ENCODE data around the gene KCNA1.

KCNA1 gene

GRCh38 chr12:4911316-4911994 is 1.8 kb downstream of the KCNA1 start:
- DNase-seq (ENCODE audit: low read depth), result no peak

DNA sequence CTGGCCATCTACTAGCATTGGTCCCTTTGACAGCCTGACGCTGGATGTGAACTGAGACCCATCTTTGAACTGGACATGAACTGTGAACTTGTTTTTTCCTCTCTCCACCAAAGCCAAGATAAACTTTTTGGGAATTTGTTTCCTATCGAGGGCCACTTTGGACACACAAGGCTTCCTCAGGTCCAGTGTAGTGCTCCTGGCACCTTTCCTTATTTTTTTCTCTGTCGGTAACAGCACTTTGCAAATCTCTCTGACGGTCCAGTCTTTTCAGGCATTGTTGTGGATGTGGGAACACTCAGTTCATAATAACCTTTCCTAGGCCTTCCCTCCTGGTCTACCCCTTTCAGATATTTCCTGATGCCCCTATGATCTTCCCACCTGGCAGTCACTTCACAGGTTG is 5.0 kb downstream of the KCNA1 start:
- no peak for DNase-seq (ENCODE audit: low read depth)

GRCh38 chr12:4915752-4916151 is 6.0 kb downstream of the KCNA1 start:
- DNase-seq (ENCODE audit: low read depth), result no peak

- DNase-seq (ENCODE audit: low read depth), result no peak
These were observed 9.4 kb downstream of the KCNA1 start for GRCh38 chr12:4918950-4919660.

GRCh38 chr12:4932576-4932975 is 22.9 kb downstream of the KCNA1 start:
- no peak for DNase-seq (ENCODE audit: low read depth)

- no peak for DNase-seq (ENCODE audit: low read depth)
These were observed 23.7 kb downstream of the KCNA1 start for GRCh38 chr12:4933411-4933810.

DNA sequence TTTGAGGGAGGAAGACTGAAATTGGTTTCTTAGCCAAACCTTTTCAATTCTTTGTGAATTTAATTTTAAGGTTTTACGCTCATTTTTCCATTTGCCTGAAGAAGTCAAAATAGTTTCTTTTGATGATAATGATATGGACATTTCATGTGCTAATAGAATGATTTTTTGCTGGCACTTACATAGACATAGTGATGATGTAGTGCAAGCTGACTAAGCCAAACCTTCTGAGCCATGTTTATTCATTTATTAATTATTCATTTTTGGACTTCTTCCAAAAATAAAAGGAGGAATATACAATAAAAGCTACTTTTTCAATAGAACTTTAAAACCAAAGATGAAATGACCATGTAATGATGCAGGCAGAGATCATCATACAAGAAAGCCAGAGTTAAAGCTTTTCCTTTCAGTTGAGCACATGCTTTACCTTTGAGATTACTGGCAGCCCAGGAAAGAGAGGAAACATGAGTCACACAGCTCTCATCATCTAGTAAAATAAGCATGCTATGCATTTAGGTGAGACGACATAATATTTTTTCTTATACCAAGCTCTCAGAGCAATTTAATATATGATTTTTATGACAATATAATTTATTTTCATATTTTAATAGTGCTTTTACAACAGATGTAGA is 24.8 kb downstream of the KCNA1 start:
- no peak for DNase-seq (ENCODE audit: low read depth)

GRCh38 chr12:4938900-4939299 is 29.2 kb downstream of the KCNA1 start:
- DNase-seq (ENCODE audit: low read depth), result no peak

DNA sequence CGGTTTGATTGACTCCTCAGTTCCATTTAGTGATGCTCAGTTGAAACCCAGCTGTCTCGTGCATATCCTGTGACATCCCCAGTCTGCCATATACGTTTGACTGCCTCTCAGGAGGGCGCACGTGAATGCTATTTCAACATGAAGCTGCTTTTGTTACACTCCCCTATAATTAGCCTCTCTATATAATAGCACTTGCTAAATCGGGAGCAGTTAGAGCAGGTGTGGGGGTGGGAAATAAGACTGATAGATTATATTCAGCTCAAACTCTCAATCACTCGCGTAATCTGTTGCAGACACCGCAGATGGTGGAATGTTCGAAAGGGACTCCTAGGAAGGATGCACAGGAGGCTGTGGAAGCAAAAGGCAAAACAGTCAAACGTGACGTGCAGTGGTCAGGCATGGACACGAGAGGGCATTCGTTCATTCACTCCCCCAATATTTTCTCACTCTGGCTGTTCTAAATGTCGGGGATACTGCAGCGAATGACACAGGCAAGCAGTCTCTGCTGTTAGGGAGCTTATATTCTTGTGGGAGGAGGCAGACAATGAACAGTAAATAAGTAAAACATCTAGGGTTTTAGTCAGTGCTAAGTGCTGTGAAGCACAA is 29.8 kb downstream of the KCNA1 start:
- no peak for DNase-seq (ENCODE audit: low read depth)

DNA sequence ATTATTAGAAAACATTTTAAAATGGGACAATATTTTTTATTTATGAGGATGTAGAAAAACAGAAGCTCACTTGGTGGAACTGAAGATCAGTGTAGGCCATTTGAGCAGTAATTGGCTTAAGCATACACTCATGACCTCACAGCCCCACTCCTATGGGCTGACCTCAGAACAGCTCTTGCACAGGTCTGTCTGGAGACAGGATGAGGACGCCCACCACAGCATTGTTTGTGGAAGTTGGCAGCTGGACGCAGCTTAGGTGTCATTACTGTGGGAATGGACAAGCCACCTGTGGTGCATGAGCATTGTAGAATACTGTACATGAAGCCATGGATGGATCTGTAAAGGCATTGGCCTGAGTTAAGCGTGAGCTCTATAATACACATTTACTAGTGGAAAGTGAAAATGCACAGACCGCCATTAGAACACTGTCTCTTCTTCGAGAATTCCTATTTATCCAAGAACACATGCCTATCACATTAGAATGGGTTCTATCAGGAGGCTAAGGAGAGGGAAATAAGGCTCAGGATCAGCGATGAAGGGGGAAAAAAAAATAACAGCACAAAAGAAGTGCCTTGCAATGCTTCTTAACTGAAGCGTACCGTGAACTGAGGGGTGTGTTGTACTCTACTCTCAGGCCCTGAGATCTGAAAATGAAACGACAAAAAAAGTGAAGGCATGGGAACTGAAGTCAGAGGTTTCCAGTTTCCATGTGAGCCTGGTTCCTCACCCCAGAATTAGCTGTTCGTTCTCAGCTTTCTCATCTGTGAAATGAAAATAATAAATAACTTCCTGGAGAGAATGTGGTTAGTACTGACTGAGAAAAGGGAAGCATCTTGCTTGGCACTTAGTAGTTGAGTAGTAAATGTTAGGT is 33.6 kb downstream of the KCNA1 start:
- no peak for DNase-seq (ENCODE audit: low read depth)

- no peak for DNase-seq (ENCODE audit: low read depth)
These were observed 34.2 kb downstream of the KCNA1 start for GRCh38 chr12:4943938-4944284.

DNA sequence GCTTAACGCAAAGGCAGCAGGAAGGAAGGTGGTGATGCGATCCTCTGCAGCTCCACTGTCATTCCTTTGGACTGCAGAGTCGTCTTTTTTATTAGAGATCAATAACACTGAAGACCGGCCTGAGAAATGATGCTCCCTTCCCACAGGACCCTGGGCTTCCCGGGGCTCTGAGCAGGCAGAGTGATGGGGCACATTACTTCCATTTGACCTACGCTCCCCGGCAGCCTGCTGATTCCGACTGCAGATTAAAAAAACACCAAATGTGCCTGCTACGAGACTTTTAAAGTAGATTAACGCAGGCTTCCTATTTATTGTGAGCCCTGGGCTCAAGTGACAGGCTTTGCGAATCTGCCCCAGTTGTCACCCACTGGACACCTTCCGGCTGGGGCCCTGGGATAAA is 37.5 kb downstream of the KCNA1 start:
- DNase-seq (ENCODE audit: low read depth), result no peak

- DNase-seq (ENCODE audit: low read depth), result no peak
These were observed 41.4 kb downstream of the KCNA1 start for GRCh38 chr12:4951083-4951482.

DNA sequence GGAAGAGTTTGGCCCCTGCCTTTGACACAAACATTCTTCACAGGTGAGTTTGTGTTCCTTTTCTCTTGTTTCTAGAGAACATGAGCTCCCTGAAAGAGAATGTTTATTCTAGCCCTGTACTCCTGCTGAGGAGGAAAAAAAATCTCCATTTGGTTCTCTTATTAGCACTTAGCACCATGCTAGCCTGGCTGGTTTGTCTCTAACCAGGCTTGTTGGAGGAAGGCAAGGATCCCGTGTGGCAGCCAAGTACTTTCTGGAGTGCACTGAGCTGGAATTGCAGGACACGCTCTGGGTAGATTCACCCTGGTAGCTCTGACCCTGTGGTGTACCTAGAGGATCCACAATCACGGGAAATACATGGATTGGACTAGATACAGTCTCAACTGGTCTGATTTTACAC is 41.9 kb downstream of the KCNA1 start:
- no peak for DNase-seq (ENCODE audit: low read depth)

DNA sequence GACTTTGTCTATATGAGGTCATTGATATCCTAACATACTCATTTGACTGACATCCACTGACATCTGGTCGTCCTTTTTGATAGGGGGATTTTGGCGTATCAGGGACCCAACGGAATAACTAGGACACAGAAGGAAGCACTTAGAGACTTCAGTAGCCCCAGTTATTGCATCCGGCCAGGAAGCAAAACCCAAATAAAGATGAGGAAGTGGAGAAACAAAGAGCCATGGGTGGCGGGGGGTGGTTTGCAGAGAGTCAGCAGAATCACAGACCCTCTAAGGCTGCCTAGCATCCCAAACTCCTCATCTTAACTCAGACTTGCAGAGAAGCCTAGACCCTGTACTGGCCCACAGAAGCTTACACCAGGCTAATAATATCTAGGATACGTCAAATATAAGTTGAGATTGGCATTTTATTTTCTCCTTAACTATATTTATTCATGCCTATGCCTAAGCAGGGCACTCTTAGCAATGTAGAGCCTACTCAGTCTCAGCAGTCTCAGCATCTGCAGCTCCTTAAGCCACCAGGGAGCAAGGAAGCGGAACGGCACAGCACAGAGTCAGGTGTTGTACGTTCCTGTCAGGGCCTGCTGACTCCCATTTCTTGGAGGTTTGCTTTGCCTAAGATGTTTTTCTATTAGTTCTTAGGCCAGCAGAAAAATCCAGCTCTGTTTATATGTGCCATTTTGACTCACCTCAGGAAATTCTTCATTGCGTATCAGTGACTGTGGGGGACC is 45.1 kb downstream of the KCNA1 start:
- no peak for DNase-seq (ENCODE audit: low read depth)

DNA sequence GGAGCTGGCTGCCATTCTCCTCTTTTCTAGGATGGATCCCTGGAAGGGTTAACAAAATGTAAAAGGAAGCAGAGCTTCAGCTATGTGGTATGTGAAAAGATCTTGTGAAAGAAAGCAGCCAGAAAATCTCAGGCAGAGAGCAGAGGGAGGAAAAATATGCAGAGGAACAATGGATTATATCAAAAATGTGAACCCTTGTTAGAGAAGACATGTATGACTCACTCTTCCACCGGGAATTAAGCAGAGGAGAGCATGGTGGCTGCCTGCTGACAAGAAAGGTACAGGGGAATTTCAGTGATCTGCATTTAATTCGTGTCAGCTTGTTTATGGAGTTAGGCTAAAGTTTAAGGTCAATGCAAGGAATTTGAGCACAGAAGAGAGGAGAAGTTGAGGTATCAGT is 46.3 kb downstream of the KCNA1 start:
- DNase-seq (ENCODE audit: low read depth), result no peak

GRCh38 chr12:4956968-4957367 is 47.3 kb downstream of the KCNA1 start:
- no peak for DNase-seq (ENCODE audit: low read depth)

DNA sequence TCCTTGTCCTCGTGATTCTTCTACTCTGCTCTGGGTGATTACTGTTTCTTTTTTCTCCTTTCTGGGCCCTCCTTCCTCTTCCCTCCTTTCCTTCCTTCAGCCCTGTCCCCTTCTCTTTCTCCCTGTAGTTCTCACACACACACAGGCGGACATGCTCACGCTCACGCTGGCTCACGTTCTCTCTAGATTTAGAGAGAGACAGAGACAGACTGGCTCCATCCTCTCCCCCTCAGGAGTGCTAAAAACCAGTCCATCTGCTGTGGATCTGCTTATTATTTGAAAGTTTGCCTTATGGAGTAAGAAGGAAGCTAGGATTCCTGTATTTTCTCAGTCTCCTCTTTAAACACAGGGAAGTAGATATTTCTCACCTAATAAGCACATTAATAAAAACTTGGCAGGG is 48.1 kb downstream of the KCNA1 start:
- DNase-seq (ENCODE audit: low read depth), result no peak

- no peak for DNase-seq (ENCODE audit: low read depth)
These were observed 49.1 kb downstream of the KCNA1 start for GRCh38 chr12:4958697-4959375.

DNA sequence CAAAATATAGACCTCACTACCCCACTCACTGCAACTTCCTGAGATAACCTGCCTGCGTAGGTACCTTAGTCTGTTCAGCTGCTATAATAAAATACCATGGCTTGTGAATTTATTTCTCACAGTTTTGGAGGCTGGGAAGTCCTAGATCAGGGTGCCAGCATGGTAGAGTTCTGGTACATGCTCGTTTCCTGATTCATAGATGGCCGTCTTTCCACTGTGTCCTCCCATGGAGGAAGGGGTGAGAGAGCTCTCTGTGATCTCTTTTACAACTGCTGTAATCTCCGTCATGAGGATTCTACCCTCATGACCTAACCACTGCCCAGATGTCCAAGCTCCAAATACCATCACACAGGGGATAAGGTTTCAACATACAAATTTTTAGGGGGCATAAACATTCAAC is 49.7 kb downstream of the KCNA1 start:
- DNase-seq (ENCODE audit: low read depth), result no peak

DNA sequence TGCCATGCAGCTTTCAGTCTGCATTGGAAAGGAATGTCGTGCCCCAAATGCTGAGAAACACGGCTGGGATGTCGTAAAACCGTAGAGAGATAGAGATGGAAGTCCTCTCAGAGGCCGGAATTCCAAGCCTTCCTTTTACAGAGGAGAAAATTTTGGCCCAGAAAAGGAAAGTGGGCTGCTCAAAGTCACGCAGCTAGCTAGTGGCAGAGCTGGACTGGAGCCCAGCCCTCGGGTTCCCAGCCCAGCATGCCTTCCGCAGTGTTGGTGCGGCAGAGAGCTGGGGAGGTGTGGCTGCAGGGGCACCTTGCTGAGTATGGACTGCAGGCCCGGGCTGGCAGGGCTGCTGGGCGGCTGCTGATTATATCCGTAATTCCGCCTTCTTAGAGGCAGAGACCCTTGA is 50.3 kb downstream of the KCNA1 start:
- DNase-seq (ENCODE audit: low read depth), result no peak
